Naive thymus-derived CD4-positive, alpha-beta T cell (primary cell): ENCODE results near the gene TFDP1. TPM values are rescaled to one million over a fixed set of nuclear protein-coding genes. Genes with fewer than 3 reads are reported as not detected.

Source experiments
- polyA plus RNA-seq, 2 donors: library from polyadenylated mRNA; unstranded; fragments of 300-500 nt; fragmentation: Illumina TruSeq; gene quantifications; one replicate each; pipeline ENCODE4 v1.2.3, GENCODE V29; 2021
- total RNA-seq, 6 experiments: library from RNA in 5 of 6; stranded (reverse) in 5 of 6; gene quantifications; 1 replicate in 5 of 6; 2 replicates in 1 of 6; pipeline ENCODE4 v1.2.3 and lab custom pipeline; 2021 to 2026

The TFDP1 gene
- total and polyA plus RNA-seq, 7 experiments from 2014 or later, result 21.4 to 127 (median 43.1) TPM

Other genes with a start within 250 kb of the TFDP1 start
- gene GRTP1, start 220.6 kb upstream of the TFDP1 start, total RNA-seq, result 1 to 10 TPM in 2 of 5 experiments, under 1 TPM in 2, not detected in 1; 0.44 to 1.4 (median 1.1) TPM
- 1 to 10 TPM; 1.3 to 2.2 TPM for gene GRTP1, start 220.6 kb upstream of the TFDP1 start, polyA plus RNA-seq
- 1 to 10 TPM in 3 of 5 experiments, under 1 TPM in 2; 0.12 to 2.0 (median 1.5) TPM for gene ADPRHL1, start 131.3 kb upstream of the TFDP1 start, total RNA-seq
- under 1 TPM in 1 of 2 donors, not detected in 1; 0.37 TPM for gene ADPRHL1, start 131.3 kb upstream of the TFDP1 start, polyA plus RNA-seq
- 10 to 100 TPM; 21.4 to 31.9 (median 23.4) TPM for gene DCUN1D2, start 94.0 kb upstream of the TFDP1 start, total RNA-seq
- gene DCUN1D2, start 94.0 kb upstream of the TFDP1 start, polyA plus RNA-seq, result 10 to 100 TPM in 1 of 2 donors, 1 to 10 TPM in 1; 6.8 to 12.5 TPM
- gene ATP4B, start 73.4 kb downstream of the TFDP1 start, total RNA-seq, result not detected
- gene ATP4B, start 73.4 kb downstream of the TFDP1 start, polyA plus RNA-seq, result not detected
- not detected for gene GRK1, start 82.5 kb downstream of the TFDP1 start, total RNA-seq
- gene GRK1, start 82.5 kb downstream of the TFDP1 start, polyA plus RNA-seq, result not detected
- gene TMEM255B, start 174.5 kb downstream of the TFDP1 start, total RNA-seq, result 1 to 10 TPM in 4 of 5 experiments, under 1 TPM in 1; 0.62 to 3.3 (median 1.6) TPM
- under 1 TPM in 1 of 2 donors, not detected in 1; 0.08 TPM for gene TMEM255B, start 174.5 kb downstream of the TFDP1 start, polyA plus RNA-seq